Effector CD8-positive, alpha-beta T cell (primary cell): ENCODE measurements around the gene MRPS12.
"Not testable (repeated sequence)": the region's sequence is repeated elsewhere in the genome, so short reads cannot be mapped to it uniquely, and the experiment has no call there.

Experiments used
- DNase-seq: peaks from one replicate; lab custom pipeline; 2025; lab: John Stamatoyannopoulos, UW

Gene MRPS12

DNA sequence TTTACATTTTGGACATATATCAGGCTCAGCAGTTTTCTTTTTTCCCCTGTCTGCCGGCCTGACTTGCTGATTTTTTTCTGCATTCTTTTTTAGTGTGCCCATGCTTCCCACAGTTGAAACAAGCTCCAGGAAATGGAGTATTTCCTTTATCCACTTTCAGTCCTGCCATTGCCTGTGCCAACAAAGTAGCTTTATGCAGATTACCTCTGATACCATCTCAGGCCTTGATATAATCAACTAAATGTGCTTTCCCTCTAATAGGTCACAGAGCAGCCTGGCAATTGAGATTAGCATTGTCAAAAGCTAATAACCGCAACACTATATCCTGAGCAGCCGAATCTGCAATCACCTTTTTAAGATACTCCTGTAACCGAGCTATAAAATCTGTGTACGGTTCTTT lies 9.2 kb downstream of the MRPS12 start:
- no peak for DNase-seq

DNA sequence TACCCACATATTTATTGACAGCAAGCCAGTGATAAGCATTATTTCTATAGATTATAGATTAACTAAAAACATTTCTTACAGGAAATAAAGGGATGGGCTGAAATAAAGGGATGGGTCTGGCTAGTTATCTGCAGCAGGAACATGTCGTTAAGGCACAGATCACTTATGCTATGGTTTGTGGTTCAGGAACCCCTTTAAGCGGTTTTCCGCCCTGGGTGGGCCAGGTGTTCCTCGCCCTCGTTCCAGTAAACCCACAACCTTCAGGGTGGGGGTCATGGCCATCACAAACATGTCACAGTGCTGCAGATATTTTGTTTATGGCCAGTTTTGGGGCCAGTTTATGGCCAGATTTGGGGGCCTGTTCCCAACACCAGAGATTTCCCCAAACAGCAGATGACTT lies 10.7 kb downstream of the MRPS12 start:
- not testable (repeated sequence) for DNase-seq

DNA sequence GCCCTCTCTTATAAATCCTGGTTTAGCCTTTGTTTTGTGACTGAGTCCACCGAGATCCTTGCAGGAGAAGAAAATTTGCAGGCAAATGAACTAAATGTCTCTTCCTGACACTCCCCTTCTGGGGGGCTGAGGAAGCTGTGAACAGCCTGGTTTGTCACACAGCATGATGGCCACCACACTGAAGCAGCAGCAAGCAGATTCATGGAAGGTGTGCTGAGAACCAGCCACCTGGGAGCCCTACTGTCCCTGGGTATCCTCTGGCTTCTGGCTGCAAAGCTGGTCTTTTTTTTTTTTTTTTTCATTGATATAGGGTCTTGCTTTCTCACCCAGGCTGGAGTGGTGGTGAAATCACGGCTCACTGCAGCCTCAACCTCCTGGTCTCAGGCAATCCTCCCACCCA lies 11.2 kb downstream of the MRPS12 start:
- no peak for DNase-seq

DNA sequence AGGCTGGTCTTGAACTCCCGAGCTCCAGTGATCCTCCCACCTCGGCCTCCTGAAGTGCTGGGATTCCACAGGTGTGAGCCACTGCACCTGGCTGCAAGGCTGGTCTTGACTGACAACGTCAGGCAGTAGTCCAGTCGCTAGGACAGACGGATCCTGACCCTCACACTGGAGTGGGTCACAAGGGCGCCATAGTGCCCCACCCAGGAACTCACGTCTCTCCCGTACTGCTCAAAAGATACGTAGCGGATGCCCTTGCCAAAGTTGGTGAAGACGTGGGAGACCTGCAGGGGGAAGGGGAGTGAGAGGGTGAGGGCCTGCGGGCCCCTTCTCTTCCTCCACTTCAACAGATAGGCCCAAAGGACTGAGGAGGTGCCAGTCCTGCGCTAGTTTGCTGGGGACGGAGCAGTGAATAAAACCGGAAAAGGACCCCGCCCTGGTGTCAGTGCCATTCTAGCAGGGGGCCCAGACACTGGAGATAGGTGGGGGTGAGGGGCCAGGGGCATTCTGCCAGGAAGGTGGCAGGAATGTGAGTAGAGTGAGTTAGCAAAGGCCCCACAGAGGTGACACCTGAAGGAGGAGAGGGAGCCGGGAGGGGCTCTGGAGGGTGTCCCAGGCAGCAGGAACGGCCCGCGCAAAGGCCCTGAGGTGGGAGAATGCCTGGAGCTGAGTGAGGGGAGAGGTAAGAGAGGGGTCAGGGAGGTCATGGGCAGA lies 11.9 kb downstream of the MRPS12 start:
- no peak for DNase-seq

DNA sequence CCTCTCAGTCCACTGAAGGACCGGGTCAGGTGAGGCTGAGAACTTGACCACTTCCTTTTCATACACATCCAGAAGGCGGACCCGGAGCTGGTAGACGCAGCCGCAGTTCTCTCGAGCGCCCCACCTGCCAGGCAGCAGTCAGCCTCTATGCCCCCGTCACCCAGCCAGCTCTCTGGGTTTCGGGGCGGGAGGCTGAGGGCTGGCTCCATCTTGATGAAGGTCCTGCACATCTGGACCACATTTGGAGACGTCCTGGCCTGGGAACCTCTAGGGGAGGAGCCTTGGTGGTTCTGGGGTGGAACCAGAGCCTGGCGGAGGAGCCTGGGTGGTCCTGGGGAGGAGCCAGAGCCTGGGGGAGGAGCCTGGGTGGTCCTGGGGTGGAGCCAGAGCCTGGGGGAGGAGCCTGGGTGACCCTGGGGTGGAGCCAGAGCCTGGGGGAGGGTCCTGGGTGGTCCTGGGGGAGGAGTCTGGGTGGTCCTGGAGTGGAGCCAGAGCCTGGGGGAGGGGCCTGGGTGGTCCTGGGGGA lies 14.3 kb downstream of the MRPS12 start:
- DNase-seq: peak; percentile 5

DNA sequence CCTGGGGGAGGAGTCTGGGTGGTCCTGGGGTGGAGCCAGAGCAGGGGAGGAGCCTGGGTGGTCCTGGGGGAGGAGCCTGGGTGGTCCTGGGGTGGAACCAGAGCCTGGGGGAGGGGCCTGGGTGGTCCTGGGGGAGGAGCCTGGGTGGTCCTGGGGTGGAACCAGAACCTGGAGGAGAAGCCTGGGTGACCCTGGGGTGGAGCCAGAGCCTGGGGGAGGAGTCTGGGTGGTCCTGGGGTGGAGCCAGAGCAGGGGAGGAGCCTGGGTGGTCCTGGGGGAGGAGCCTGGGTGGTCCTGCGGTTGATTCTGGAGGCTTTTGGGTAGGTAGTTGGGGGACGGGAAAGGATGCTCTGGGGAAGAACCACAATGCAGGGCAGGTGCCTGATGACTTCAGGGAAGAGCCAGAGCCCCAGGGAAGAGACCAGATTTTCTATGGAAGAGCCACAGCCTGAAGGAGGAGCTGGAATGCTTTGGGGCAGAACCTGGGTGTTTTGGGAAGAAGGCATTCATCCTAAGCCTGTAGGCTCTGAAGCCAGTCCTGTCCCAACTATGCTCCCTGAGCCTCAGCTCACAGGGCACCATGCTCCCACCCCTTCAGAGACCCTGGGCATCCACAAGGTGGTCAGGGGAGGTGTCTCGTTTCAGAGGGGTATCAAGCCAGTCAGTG lies 15.0 kb downstream of the MRPS12 start:
- no peak for DNase-seq

DNA sequence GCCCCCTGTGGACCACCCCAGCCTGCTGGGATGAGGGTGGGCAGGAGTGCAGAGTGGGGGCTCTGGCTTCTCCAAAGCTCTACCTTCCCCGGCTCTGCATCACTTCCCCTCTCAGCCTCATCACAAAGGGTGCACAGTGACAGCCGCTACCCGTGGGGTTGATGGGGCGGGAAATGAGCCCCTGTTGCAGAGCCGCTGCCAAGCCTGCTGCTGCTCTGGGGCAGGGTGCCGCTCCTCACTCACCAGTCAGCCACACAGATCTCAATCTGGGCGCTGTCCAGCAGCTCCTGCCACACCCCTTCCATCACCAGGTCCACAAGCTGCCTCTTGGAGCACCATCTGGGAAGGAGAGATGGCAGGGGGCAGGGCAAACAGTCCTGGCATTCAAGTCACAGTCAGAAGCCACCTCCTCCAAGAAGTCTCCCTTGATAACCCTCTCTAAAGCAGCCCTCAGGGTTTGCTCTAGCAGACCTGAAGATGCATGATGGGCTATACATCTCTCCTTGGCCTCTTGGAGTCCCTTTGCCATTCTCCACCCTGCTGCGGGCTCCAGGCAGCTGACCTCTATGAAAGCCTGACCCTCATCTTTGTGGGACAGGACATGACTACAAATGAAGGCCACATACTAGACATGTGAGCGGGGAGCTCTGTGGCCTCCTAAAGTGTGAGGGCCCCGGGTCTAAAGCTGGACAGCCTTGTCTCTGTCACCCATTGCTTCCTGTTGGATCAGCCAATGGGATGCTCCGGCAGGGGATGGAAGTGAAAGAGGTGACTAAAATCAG lies 15.7 kb downstream of the MRPS12 start:
- DNase-seq: no peak

DNA sequence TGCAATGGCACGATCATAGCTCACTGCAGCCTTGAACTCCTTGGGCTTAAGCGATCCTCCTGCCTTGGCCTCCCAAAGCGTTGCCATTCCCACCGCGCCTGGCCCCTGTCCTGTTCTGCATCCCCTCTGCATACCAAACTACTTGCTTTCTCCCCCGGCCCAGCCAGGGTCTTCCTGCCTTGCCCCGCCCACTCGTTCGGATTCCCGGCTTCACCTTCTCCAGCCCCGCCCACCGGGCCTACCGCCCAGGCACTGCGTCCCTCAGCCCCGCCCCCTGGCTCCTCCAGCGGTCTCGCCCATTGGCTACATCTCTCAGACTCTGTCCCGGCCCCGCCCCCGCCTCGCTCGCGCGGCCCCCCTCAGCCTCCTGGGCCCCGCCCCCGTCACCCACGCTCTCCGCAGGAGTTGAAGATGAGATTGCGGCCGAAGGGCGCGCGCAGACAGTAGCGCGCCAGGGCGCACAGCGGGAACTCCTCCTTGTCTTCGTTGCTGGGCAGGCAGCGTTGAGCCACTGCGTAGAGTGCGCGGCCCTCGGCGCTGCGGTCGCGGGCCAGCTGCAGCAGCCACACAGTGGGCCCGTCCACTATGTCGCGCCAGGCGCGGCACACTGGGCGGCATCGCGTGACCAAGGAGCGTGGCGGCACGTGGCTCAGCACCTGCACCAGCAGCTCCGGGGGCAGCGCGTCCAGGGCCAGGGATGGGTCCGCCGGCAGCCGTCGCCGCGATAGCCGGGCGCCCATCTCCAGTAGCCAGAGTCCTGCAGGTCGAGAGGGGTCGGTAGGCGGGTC lies 19.0 kb downstream of the MRPS12 start:
- peak; percentile 67 for DNase-seq

DNA sequence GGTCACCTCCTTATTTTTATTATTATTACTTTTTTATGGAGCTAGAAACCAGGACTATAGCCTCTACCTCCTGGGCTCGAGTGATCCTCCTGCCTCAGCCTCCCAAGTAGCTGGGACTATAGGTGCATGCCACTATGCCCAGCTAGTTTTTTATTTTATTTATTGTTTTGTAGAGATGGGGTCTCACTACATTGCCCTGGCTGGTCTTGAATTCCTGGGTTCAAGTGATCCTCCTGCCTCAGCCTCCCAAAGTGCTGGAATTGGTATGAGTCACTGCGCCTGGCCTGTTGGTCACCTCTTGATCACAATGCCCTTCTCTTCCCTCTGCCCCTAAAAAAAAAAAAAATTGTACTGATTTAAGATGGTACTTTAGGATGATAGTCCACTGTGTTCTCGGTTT lies 20.4 kb downstream of the MRPS12 start:
- DNase-seq: no peak

DNA sequence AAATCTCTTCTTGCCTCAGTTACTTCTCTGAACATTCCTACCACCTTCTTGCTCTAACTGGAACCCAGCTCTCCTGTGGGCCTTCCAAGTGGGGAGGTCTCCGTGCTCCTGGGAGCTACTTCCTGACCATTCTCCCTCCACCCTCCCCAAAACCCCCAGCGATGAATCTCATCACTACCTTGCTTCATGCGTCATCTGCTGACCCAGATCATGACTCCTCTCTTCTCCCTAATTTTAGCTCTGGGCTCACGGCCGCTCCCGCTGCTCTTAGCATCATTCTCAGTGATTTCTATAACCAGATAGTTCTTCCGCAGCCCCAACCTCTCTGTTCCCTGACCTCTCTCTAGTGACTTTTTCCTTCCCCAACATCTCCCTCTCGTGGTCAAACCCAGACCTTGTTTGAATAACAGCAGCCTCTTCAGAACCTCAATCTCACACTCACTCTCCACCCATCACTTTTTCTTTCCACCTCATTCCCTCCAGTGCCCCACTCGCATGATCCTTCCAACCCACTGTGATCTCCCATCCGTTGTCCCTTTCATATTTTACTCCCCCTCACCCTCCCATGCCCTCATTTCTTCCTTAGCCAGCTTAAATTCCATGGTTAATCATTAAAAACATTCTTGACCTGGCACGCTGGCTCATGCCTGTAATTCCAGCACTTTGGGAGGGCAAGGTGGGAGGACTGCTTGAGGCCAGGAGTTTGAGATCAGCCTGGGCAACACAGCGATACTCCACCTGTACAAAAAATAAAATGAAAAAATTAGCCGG lies 21.8 kb downstream of the MRPS12 start:
- DNase-seq: no peak

DNA sequence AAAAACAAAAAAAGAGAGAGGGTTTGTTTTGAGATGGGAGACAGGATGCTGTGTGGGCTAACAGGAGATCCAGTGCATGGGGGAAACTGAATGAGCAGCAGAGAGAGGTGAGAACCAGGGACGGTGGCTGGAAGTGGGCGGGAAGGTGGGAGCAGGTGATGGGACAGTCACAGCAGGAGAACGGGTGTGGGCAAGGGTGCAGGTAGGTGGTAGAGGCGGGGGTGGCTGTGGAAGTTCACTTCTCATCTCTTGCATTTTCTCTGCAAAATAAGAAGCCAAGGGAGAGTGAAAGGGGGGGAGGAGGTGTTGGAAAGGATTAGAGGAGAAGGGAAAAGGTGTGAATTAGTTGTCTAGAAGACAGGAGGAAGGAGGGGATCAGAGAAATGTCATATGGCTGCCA lies 22.9 kb downstream of the MRPS12 start:
- no peak for DNase-seq

DNA sequence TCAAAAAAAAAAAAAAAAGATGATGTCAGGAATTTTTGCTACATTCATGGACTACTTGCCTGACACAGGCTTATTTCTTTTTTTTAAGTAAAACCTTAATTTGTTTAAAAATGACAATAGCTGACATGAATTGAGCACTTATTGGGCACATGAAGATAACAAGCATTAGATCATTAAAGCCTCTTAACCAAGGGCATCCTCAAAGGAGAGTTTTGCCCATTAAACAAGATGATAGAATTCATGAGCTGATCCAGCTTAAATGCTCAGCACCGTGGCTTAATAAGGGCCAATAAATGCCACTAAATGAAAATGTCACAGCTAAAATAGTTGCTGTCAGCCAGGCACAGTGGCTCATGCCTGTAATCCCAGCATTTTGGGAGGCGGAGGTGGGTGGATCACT lies 25.5 kb downstream of the MRPS12 start:
- no peak for DNase-seq

DNA sequence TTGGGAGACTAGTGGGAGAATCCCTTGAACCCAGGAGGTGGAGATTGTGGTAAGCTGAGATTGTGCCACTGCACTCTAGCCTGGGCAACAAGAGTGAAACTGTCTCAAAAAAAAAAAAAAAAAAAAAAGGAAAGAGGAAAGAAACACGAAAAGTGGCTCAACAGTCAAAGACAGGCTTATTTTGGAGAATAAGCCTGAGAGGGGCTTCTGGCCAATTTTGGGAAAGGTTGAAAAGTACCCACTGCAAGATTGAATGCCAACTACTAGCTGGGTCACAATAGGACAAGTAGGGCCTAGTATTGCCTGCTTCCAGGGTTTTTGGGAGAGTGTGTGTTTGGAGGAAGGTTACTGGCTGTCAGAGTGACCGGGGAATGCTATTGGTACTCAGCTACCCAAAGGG lies 27.6 kb downstream of the MRPS12 start:
- DNase-seq: no peak

DNA sequence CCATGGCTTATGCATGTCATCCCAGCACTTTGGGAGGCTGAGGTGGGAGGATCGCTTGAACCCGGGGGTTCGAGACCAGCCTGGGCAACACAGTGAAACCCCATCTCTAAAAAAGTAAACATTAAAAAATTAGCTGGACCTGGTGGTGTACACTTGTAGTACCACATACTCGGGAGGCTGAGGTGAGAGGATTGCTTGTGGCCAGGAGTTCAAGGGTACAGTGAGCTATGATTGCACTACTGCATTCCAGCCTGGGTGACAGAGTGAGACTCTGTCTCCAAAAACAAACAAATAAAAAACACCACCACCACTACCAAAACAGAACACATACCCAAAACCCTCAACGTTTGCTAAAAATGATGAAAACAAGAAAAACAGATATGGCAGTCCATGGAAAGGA lies 28.9 kb downstream of the MRPS12 start:
- DNase-seq: no peak

DNA sequence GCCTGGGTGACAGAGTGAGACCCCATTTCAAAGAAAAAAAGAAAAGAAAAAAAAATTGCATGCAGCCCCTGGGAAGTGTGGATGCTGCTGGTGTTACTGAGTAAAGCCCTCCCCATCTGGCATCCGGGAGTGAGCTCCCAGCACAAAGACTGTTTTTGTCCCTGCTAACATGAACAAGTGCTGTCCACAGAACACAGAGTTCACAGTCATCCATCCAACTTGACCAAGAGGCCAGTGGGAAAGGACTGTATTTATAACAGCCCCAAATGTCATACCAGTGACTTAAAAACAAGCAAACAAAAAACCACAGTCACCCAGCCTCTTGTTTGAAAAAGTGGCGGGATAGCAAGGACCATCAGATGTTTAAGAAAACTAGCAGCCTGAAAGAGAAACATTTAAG lies 34.0 kb downstream of the MRPS12 start:
- DNase-seq: no peak

DNA sequence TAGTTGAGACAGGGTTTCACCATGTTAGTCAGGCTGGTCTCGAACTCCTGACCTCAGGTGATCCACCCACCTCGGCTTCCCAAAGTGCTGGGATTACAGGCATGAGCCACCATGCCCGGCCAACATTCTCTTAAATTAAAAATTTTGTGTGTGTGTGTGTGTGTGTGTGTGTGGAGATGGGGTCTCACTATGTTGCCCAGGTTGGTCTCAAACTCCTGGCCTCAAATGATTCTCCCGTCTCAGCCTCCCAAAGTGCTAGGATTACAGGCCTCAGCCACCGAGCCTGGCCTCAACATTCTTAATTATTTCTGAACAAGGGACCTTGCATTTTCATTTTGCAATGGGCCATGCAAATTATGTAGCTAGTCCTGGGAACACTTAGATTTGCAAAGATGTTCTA lies 35.4 kb downstream of the MRPS12 start:
- not testable (repeated sequence) for DNase-seq

DNA sequence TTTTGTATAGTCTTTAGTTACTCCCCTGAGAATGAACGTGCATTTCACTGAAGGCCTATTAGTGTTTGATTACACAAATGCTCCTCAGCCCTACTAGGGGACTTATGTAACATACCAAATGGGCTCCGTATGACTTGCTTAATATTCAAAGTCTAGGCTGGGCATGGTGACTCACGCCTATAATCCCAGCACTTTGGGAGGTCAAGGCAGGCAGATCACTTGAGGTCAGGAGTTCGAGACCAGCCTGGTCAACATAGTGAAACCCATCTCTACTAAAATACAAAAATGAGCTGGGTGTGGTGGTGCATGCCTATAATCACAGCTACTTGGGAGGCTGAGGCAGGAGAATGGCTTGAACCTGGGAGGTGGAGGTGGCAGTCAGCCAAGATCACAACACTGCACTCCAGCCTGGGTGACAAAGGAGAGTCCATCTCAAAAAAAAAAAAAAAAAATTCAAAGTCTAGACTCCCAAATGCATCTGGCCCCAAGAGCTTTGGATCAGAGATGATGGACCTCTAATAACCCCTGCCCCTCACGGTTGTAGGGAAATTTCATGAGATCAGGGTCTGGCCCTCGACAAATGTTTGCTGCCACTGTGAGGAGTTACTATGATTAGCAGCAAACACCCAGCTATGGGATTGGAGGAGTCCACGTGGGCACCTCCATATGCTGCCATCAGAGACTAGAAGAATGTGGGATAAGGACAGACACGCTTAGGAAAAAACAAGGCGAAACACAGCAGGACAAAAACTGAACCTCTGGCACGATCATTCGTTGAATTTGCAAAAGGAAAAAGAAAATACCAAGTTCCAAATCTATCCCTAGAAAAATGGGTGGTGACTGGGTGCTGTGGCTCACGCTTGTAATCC lies 40.2 kb downstream of the MRPS12 start:
- no peak for DNase-seq

DNA sequence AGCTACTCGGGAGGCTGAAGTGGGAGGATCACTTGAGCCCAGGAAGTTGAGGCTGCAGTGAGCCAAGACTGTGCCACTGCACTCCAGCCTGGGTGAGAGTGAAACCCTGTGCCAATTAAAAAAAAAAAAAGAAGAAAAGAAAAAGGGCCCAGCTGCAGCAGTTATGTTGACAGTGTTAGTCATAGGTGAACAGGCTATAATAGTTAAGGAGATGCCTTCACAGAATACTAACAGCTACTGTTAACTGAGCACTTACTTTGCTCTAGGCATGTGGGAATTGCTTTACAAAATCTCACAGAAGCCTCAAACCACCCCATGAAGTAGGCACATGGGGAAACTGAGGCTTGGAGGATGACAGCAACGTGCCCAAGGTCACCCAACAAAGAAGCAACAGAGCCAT lies 40.9 kb downstream of the MRPS12 start:
- no peak for DNase-seq

DNA sequence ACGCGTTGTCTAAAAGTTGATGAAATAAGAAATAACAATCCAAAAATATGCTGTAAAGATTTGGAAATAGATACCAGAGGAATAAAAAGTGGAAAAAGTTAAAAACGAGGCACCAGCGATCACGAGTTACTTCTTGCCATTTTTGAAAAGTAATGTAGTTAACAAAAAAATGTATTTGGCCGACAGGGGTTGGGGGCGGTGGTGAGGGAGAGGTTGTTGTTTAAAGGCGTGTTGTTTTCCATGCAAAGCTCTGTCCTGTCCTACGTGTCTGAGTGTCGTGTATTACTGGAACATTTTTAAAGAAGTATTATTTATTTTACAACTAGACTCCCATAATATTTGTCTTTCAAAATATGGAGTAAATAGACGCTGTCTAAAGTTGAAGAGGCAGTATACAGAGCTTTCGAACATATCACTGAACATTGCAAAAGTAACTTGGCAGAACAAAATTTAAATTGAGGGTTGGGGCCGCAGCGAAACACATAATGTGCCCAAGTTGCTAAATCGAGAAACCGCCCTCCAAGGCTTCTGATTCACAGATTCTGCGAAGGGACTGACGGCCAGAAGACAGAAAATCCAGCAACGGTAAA lies 44.0 kb downstream of the MRPS12 start:
- DNase-seq: no peak
